GM23338 (cell line): ENCODE results near the gene TLR9. TPM values are rescaled to one million over a fixed set of nuclear protein-coding genes. Genes with fewer than 3 reads are reported as not detected.

Experiments
- ATAC-seq: fragments of 200-7000 bp; cut with Tn5 transposase; 3 replicates; pipeline ENCODE4 v1.9.1; 2020
- DNase-seq: peaks from one replicate; pipeline ENCODE4 v3.0.0-alpha.2; 2015; ENCODE audit warnings: low spot score
- H2AFZ ChIP-seq: fragments of 200-600 bp; sonication (generic); 2 replicates; pipeline ENCODE4 v1.8.0; 2016; ENCODE audit warnings: antibody characterized with exemption, mild to moderate bottlenecking, moderate library complexity
- H3F3A ChIP-seq: fragments of 200-600 bp; sonication (generic); replicated peaks from 2 replicates; pipeline ENCODE4 v1.8.0; 2017; ENCODE audit warnings: antibody characterized with exemption, mixed run types, low read depth
- H3K27ac ChIP-seq: fragments of 200-600 bp; sonication (generic); 2 replicates; pipeline ENCODE4 v1.6.1; 2016; ENCODE audit warnings: low read depth
- H3K27me3 ChIP-seq: fragments of 200-600 bp; sonication (generic); 2 replicates; pipeline ENCODE4 v1.8.0; 2016; ENCODE audit warnings: mild to moderate bottlenecking, mixed run types, moderate library complexity; ENCODE audit not compliant: insufficient read depth
- H3K36me3 ChIP-seq: fragments of 200-600 bp; sonication (generic); 2 replicates; pipeline ENCODE4 v1.8.0; 2016; ENCODE audit warnings: mild to moderate bottlenecking; ENCODE audit not compliant: insufficient read depth
- H3K4me1 ChIP-seq: fragments of 200-600 bp; sonication (generic); 2 replicates; pipeline ENCODE4 v1.8.0; 2016; ENCODE audit warnings: mild to moderate bottlenecking, moderate library complexity; ENCODE audit not compliant: insufficient read depth
- H3K4me2 ChIP-seq: fragments of 200-600 bp; sonication (generic); 2 replicates; pipeline ENCODE4 v1.7.1; 2017; ENCODE audit warnings: mixed run types
- H3K4me3 ChIP-seq: fragments of 200-600 bp; sonication (generic); 2 replicates; pipeline ENCODE4 v1.6.1; 2016; ENCODE audit warnings: mixed run types
- H3K79me2 ChIP-seq: fragments of 200-600 bp; sonication (generic); replicated peaks from 2 replicates; pipeline ENCODE4 v1.8.0; 2017; ENCODE audit warnings: mild to moderate bottlenecking; ENCODE audit not compliant: insufficient read depth
- H3K9me2 ChIP-seq: fragments of 200-600 bp; sonication (generic); 2 replicates; pipeline ENCODE4 v1.8.0; 2017; ENCODE audit not compliant: insufficient read depth
- H4K20me1 ChIP-seq: fragments of 200-600 bp; sonication (generic); replicated peaks from 2 replicates; pipeline ENCODE4 v1.8.0; 2017; ENCODE audit warnings: mild to moderate bottlenecking; ENCODE audit not compliant: insufficient read depth
- H3K27ac Mint-ChIP-seq: 2 replicates; pipeline ENCODE4 v1.8.0; 2020; ENCODE audit warnings: inconsistent platforms, mild to moderate bottlenecking, moderate library complexity, mixed read lengths
- H3K27me3 Mint-ChIP-seq: 3 replicates; pipeline ENCODE4 v1.8.0; 2022; ENCODE audit warnings: low read depth, mild to moderate bottlenecking, moderate library complexity, mixed read lengths, inconsistent platforms; ENCODE audit not compliant: insufficient read depth, poor library complexity
- H3K36me3 Mint-ChIP-seq: 3 replicates; pipeline ENCODE4 v1.8.0; 2021; ENCODE audit warnings: low read depth, mild to moderate bottlenecking, inconsistent platforms, moderate library complexity, mixed read lengths
- H3K4me1 Mint-ChIP-seq: 3 replicates; pipeline ENCODE4 v1.8.0; 2020; ENCODE audit warnings: mild to moderate bottlenecking, inconsistent platforms, mixed read lengths
- H3K4me3 Mint-ChIP-seq: 3 replicates; pipeline ENCODE4 v1.8.0; 2021; ENCODE audit warnings: moderate library complexity, mild to moderate bottlenecking, inconsistent platforms, mixed read lengths
- H3K9me3 Mint-ChIP-seq: 3 replicates; pipeline ENCODE4 v1.8.0; 2020; ENCODE audit warnings: moderate library complexity, mild to moderate bottlenecking, inconsistent platforms, mixed read lengths
- CREB1 ChIP-seq: fragments of 250-450 bp; sonication (Bioruptor Pico); IDR thresholded peaks from 2 replicates; pipeline ENCODE4 v1.5.0; 2020; ENCODE audit warnings: low read depth, mild to moderate bottlenecking, moderate library complexity
- EZH2 ChIP-seq: fragments of 200-600 bp; sonication (generic); IDR thresholded peaks from one replicate; pipeline ENCODE4 v1.8.0; 2017; ENCODE audit warnings: antibody characterized with exemption, mild to moderate bottlenecking, low read depth; ENCODE audit not compliant: unreplicated experiment
- EZH2phosphoT487 ChIP-seq: fragments of 200-600 bp; sonication (generic); IDR thresholded peaks from one replicate; pipeline ENCODE4 v1.8.1; 2018; ENCODE audit warnings: antibody characterized with exemption; ENCODE audit not compliant: unreplicated experiment
- JUNB ChIP-seq: IDR thresholded peaks from one replicate; pipeline ENCODE4 v1.6.1; 2016; ENCODE audit warnings: antibody characterized with exemption; ENCODE audit not compliant: unreplicated experiment
- NANOG ChIP-seq: IDR thresholded peaks from 2 replicates; pipeline ENCODE4 v1.6.1; 2016; ENCODE audit warnings: antibody characterized with exemption, borderline replicate concordance
- POLR2AphosphoS5 ChIP-seq: IDR thresholded peaks from 2 replicates; pipeline ENCODE4 v1.6.1; 2016; ENCODE audit warnings: antibody characterized with exemption, low read depth
- STAT1 ChIP-seq: IDR thresholded peaks from one replicate; pipeline ENCODE4 v1.6.1; 2016; ENCODE audit warnings: antibody characterized with exemption; ENCODE audit not compliant: unreplicated experiment
- ZNF114 ChIP-seq: fragments of 250-450 bp; sonication (Bioruptor Pico); IDR thresholded peaks from 2 replicates; pipeline ENCODE4 v1.5.0; 2020; ENCODE audit warnings: mild to moderate bottlenecking, moderate library complexity
- ZNF331 ChIP-seq: fragments of 250-450 bp; sonication (Bioruptor Pico); IDR thresholded peaks from 2 replicates; pipeline ENCODE4 v1.5.0; 2020; ENCODE audit warnings: low read depth, mild to moderate bottlenecking, moderate library complexity
- polyA plus RNA-seq: library from polyadenylated mRNA; unstranded; fragments of >200 nt; fragmentation: Nextera tagmentation; extraction: Ambion mirVana; gene quantifications from 2 replicates; pipeline ENCODE4 v1.2.1, GENCODE V29; 2016
- total RNA-seq: library from RNA; depleted of rRNA; stranded (reverse); fragments of >200 nt; shearing (Covaris generic); gene quantifications from 2 replicates; pipeline ENCODE4 v1.2.3, GENCODE V29; 2014
- TF ChIP-seq, protein P1 (sequence below): IDR thresholded peaks from one replicate; pipeline ENCODE4 v1.6.1; 2018; ENCODE audit warnings: antibody characterized with exemption; ENCODE audit not compliant: unreplicated experiment
- TF ChIP-seq, protein P2 (sequence below): IDR thresholded peaks from 2 replicates; pipeline ENCODE4 v1.6.1; 2016; ENCODE audit warnings: antibody characterized with exemption
- TF ChIP-seq, protein P3 (sequence below): fragments of 250-450 bp; sonication (Bioruptor Pico); IDR thresholded peaks from 2 replicates; pipeline ENCODE4 v1.5.0; 2020; ENCODE audit warnings: mild to moderate bottlenecking, moderate library complexity

The TLR9 gene
- total and polyA plus RNA-seq, 2 experiments from 2014 or later: not detected

DNA sequence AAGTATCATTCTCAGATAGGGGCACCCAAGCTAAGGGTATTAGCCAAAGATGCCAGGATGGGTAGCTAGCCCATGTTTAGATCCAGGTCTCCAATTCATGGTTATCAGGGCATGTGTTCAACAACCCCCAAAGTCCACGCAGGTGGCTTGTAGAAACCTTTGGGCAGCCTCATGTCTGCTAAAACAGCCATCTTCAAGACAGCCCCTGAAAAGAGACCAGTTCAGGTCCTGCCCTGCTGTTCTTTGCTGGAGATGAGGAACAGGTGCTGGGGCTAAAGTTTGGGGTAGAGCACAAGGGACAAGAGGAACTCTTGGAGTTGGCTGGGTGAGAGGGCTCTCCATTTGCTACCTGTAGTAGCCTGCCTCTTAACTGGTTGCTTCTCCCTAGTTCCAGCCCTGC is 24.7 kb upstream of the TLR9 start:
- TF ChIP-seq JUNB (no peak), ZNF331 (no peak), NANOG (no peak), EZH2 (no peak), EZH2phosphoT487 (no peak), POLR2AphosphoS5 (no peak), ZNF114 (CRISPR knock-in tag) (no peak), CREB1 (CRISPR knock-in tag) (no peak), STAT1 (no peak)
- TF ChIP-seq, protein P1, sequence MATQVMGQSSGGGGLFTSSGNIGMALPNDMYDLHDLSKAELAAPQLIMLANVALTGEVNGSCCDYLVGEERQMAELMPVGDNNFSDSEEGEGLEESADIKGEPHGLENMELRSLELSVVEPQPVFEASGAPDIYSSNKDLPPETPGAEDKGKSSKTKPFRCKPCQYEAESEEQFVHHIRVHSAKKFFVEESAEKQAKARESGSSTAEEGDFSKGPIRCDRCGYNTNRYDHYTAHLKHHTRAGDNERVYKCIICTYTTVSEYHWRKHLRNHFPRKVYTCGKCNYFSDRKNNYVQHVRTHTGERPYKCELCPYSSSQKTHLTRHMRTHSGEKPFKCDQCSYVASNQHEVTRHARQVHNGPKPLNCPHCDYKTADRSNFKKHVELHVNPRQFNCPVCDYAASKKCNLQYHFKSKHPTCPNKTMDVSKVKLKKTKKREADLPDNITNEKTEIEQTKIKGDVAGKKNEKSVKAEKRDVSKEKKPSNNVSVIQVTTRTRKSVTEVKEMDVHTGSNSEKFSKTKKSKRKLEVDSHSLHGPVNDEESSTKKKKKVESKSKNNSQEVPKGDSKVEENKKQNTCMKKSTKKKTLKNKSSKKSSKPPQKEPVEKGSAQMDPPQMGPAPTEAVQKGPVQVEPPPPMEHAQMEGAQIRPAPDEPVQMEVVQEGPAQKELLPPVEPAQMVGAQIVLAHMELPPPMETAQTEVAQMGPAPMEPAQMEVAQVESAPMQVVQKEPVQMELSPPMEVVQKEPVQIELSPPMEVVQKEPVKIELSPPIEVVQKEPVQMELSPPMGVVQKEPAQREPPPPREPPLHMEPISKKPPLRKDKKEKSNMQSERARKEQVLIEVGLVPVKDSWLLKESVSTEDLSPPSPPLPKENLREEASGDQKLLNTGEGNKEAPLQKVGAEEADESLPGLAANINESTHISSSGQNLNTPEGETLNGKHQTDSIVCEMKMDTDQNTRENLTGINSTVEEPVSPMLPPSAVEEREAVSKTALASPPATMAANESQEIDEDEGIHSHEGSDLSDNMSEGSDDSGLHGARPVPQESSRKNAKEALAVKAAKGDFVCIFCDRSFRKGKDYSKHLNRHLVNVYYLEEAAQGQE: no peak
- TF ChIP-seq, protein P2, sequence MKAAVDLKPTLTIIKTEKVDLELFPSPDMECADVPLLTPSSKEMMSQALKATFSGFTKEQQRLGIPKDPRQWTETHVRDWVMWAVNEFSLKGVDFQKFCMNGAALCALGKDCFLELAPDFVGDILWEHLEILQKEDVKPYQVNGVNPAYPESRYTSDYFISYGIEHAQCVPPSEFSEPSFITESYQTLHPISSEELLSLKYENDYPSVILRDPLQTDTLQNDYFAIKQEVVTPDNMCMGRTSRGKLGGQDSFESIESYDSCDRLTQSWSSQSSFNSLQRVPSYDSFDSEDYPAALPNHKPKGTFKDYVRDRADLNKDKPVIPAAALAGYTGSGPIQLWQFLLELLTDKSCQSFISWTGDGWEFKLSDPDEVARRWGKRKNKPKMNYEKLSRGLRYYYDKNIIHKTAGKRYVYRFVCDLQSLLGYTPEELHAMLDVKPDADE: no peak
- TF ChIP-seq, protein P3, sequence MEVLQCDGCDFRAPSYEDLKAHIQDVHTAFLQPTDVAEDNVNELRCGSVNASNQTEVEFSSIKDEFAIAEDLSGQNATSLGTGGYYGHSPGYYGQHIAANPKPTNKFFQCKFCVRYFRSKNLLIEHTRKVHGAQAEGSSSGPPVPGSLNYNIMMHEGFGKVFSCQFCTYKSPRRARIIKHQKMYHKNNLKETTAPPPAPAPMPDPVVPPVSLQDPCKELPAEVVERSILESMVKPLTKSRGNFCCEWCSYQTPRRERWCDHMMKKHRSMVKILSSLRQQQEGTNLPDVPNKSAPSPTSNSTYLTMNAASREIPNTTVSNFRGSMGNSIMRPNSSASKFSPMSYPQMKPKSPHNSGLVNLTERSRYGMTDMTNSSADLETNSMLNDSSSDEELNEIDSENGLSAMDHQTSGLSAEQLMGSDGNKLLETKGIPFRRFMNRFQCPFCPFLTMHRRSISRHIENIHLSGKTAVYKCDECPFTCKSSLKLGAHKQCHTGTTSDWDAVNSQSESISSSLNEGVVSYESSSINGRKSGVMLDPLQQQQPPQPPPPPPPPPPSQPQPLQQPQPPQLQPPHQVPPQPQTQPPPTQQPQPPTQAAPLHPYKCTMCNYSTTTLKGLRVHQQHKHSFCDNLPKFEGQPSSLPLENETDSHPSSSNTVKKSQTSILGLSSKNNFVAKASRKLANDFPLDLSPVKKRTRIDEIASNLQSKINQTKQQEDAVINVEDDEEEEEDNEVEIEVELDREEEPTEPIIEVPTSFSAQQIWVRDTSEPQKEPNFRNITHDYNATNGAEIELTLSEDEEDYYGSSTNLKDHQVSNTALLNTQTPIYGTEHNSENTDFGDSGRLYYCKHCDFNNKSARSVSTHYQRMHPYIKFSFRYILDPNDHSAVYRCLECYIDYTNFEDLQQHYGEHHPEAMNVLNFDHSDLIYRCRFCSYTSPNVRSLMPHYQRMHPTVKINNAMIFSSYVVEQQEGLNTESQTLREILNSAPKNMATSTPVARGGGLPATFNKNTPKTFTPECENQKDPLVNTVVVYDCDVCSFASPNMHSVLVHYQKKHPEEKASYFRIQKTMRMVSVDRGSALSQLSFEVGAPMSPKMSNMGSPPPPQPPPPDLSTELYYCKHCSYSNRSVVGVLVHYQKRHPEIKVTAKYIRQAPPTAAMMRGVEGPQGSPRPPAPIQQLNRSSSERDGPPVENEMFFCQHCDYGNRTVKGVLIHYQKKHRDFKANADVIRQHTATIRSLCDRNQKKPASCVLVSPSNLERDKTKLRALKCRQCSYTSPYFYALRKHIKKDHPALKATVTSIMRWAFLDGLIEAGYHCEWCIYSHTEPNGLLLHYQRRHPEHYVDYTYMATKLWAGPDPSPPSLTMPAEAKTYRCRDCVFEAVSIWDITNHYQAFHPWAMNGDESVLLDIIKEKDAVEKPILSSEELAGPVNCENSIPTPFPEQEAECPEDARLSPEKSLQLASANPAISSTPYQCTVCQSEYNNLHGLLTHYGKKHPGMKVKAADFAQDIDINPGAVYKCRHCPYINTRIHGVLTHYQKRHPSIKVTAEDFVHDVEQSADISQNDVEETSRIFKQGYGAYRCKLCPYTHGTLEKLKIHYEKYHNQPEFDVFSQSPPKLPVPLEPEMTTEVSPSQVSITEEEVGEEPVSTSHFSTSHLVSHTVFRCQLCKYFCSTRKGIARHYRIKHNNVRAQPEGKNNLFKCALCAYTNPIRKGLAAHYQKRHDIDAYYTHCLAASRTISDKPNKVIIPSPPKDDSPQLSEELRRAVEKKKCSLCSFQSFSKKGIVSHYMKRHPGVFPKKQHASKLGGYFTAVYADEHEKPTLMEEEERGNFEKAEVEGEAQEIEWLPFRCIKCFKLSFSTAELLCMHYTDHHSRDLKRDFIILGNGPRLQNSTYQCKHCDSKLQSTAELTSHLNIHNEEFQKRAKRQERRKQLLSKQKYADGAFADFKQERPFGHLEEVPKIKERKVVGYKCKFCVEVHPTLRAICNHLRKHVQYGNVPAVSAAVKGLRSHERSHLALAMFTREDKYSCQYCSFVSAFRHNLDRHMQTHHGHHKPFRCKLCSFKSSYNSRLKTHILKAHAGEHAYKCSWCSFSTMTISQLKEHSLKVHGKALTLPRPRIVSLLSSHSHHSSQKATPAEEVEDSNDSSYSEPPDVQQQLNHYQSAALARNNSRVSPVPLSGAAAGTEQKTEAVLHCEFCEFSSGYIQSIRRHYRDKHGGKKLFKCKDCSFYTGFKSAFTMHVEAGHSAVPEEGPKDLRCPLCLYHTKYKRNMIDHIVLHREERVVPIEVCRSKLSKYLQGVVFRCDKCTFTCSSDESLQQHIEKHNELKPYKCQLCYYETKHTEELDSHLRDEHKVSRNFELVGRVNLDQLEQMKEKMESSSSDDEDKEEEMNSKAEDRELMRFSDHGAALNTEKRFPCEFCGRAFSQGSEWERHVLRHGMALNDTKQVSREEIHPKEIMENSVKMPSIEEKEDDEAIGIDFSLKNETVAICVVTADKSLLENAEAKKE: no peak
- peaks cover 2% of the 10 kb centered on the region; the same call in 2 of the 3 replicates for H3K4me1 Mint-ChIP-seq
- H3K4me3 ChIP-seq: no peak overlapping the region
- no peak for DNase-seq
- no peak overlapping the region for H3K4me3 Mint-ChIP-seq
- no peaks in the 10 kb centered on the region for H3K9me3 Mint-ChIP-seq
- no peak overlapping the region for H3K4me2 ChIP-seq
- H3K36me3 Mint-ChIP-seq: peaks cover 29% of the 10 kb centered on the region; the same call in 2 of the 3 replicates
- peaks cover 36% of the 10 kb centered on the region for H3K27me3 Mint-ChIP-seq
- no peaks in the 10 kb centered on the region for H3K9me2 ChIP-seq
- ATAC-seq: no peak
- H3F3A ChIP-seq: peaks cover 8% of the 10 kb centered on the region
- H3K27ac ChIP-seq: no peak overlapping the region
- peaks cover 9% of the 10 kb centered on the region; the same call in 1 of the 2 replicates for H4K20me1 ChIP-seq
- no peak overlapping the region for H3K27ac Mint-ChIP-seq
- no peak overlapping the region for H2AFZ ChIP-seq
- H3K79me2 ChIP-seq: no peaks in the 10 kb centered on the region
- H3K27me3 ChIP-seq: peaks cover 21% of the 10 kb centered on the region
- 0 out of 2 replicates have a peak, but pooled peaks cover 9% of the 10 kb centered on the region for H3K4me1 ChIP-seq
- H3K36me3 ChIP-seq: peaks cover 11% of the 10 kb centered on the region
